Neural cell (in vitro differentiated cells): Measurements from ENCODE around the gene ARHGEF38.

ENCODE experiments used
- EP300 ChIP-seq: fragments of 450-650 bp; conservative IDR thresholded peaks from 2 replicates; pipeline ENCODE4 v1.6.1; 2014; ENCODE audit warnings: antibody characterized with exemption, mild to moderate bottlenecking, moderate library complexity; ENCODE audit not compliant: poor library complexity, severe bottlenecking
- EZH2 ChIP-seq: fragments of 200-600, 300-800 bp; shearing (Covaris generic), sonication (generic); IDR thresholded peaks from 2 replicates; pipeline ENCODE4 v1.6.1; 2014; ENCODE audit warnings: antibody characterized with exemption, low read length, borderline replicate concordance, mild to moderate bottlenecking; ENCODE audit not compliant: insufficient read depth, poor library complexity, severe bottlenecking
- MXI1 ChIP-seq: fragments of 450-650 bp; conservative IDR thresholded peaks from 2 replicates; pipeline ENCODE4 v1.6.1; 2014; ENCODE audit warnings: antibody characterized with exemption, mild to moderate bottlenecking; ENCODE audit not compliant: poor library complexity, severe bottlenecking
- POLR2AphosphoS5 ChIP-seq: IDR thresholded peaks from 2 replicates; pipeline ENCODE4 v1.6.1; 2012
- RAD21 ChIP-seq: fragments of 450-650 bp; conservative IDR thresholded peaks from 2 replicates; pipeline ENCODE4 v1.6.1; 2014; ENCODE audit warnings: antibody characterized with exemption, mild to moderate bottlenecking, moderate library complexity
- SMC3 ChIP-seq: fragments of 450-650 bp; conservative IDR thresholded peaks from 2 replicates; pipeline ENCODE4 v1.6.1; 2014; ENCODE audit warnings: antibody characterized with exemption, mild to moderate bottlenecking, moderate library complexity; ENCODE audit not compliant: poor library complexity
- TF ChIP-seq, protein P1 (sequence below): fragments of 450-650 bp; IDR thresholded peaks from 2 replicates; pipeline ENCODE4 v1.5.1; 2014; ENCODE audit warnings: antibody characterized with exemption, mild to moderate bottlenecking, moderate library complexity; ENCODE audit not compliant: poor library complexity, severe bottlenecking
- TF ChIP-seq, protein P2 (sequence below): IDR thresholded peaks from 2 replicates; pipeline ENCODE4 v1.6.1; 2012; ENCODE audit warnings: borderline replicate concordance

DNA sequence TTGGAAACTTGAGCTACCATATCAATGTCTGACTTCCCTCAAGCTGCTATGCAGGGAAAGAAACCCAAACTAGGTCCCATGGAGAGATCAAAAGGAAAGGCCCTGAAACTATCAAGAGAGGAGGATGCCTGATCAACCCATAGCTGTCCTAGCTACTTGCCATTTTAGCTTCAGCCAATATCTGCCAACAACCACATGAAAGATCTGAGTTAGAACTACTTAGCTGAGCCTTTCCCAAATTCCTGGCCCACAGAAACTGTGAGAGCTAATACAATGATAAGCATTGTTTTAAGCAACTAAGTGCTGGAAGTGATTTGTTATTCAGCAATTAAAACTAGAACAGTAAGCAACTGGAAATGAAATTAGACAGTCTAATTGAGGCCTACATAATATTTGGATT lies 6.3 kb upstream of the ARHGEF38 start:
- TF ChIP-seq, protein P1, sequence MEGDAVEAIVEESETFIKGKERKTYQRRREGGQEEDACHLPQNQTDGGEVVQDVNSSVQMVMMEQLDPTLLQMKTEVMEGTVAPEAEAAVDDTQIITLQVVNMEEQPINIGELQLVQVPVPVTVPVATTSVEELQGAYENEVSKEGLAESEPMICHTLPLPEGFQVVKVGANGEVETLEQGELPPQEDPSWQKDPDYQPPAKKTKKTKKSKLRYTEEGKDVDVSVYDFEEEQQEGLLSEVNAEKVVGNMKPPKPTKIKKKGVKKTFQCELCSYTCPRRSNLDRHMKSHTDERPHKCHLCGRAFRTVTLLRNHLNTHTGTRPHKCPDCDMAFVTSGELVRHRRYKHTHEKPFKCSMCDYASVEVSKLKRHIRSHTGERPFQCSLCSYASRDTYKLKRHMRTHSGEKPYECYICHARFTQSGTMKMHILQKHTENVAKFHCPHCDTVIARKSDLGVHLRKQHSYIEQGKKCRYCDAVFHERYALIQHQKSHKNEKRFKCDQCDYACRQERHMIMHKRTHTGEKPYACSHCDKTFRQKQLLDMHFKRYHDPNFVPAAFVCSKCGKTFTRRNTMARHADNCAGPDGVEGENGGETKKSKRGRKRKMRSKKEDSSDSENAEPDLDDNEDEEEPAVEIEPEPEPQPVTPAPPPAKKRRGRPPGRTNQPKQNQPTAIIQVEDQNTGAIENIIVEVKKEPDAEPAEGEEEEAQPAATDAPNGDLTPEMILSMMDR = no peak
- TF ChIP-seq EZH2 = no peak
- no peak for TF ChIP-seq POLR2AphosphoS5
- no peak for TF ChIP-seq MXI1
- TF ChIP-seq EP300 = no peak
- TF ChIP-seq, protein P2, sequence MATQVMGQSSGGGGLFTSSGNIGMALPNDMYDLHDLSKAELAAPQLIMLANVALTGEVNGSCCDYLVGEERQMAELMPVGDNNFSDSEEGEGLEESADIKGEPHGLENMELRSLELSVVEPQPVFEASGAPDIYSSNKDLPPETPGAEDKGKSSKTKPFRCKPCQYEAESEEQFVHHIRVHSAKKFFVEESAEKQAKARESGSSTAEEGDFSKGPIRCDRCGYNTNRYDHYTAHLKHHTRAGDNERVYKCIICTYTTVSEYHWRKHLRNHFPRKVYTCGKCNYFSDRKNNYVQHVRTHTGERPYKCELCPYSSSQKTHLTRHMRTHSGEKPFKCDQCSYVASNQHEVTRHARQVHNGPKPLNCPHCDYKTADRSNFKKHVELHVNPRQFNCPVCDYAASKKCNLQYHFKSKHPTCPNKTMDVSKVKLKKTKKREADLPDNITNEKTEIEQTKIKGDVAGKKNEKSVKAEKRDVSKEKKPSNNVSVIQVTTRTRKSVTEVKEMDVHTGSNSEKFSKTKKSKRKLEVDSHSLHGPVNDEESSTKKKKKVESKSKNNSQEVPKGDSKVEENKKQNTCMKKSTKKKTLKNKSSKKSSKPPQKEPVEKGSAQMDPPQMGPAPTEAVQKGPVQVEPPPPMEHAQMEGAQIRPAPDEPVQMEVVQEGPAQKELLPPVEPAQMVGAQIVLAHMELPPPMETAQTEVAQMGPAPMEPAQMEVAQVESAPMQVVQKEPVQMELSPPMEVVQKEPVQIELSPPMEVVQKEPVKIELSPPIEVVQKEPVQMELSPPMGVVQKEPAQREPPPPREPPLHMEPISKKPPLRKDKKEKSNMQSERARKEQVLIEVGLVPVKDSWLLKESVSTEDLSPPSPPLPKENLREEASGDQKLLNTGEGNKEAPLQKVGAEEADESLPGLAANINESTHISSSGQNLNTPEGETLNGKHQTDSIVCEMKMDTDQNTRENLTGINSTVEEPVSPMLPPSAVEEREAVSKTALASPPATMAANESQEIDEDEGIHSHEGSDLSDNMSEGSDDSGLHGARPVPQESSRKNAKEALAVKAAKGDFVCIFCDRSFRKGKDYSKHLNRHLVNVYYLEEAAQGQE = no peak
- no peak for TF ChIP-seq RAD21
- TF ChIP-seq SMC3 = no peak
